Choroid plexus epithelial cell (primary cell): ENCODE data around the gene AGO3.

Experiments
- DNase-seq: peaks from one replicate; pipeline ENCODE4 v3.0.0-alpha.2; 2010; ENCODE audit warnings: low read depth
- H3K4me3 ChIP-seq: 2 replicates; pipeline ENCODE4 v1.5.1; 2011; ENCODE audit warnings: low read depth, mild to moderate bottlenecking, control low read depth, low read length, moderate library complexity
- TF ChIP-seq, protein P1 (sequence below): conservative IDR thresholded peaks from 2 replicates; pipeline ENCODE4 v1.5.1; 2011; ENCODE audit warnings: low read depth, mild to moderate bottlenecking, control low read depth, inconsistent platforms, low read length, moderate library complexity

AGO3 gene

DNA sequence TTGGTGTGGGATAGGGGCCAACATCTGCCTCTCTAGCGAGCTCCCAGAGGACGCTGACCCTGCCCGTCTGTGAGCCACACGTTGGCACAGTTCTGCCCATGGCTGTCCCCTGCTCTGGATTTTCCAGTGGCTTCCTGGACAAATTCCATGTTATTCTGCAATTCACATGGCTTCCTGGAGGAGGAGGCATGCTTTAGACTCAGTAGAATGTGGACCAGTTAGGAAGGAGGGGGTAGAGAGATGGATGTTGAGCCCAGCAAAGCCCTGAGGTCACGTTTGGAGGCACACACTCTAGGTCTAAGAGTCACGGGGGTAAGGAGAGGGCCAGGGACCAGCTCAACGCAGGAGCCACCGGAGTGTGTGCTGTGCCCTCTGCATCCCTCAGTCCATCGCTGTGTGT is 181.9 kb downstream of the AGO3 start:
- no peak for DNase-seq
- TF ChIP-seq, protein P1, sequence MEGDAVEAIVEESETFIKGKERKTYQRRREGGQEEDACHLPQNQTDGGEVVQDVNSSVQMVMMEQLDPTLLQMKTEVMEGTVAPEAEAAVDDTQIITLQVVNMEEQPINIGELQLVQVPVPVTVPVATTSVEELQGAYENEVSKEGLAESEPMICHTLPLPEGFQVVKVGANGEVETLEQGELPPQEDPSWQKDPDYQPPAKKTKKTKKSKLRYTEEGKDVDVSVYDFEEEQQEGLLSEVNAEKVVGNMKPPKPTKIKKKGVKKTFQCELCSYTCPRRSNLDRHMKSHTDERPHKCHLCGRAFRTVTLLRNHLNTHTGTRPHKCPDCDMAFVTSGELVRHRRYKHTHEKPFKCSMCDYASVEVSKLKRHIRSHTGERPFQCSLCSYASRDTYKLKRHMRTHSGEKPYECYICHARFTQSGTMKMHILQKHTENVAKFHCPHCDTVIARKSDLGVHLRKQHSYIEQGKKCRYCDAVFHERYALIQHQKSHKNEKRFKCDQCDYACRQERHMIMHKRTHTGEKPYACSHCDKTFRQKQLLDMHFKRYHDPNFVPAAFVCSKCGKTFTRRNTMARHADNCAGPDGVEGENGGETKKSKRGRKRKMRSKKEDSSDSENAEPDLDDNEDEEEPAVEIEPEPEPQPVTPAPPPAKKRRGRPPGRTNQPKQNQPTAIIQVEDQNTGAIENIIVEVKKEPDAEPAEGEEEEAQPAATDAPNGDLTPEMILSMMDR: no peak
- no peak overlapping the region for H3K4me3 ChIP-seq

DNA sequence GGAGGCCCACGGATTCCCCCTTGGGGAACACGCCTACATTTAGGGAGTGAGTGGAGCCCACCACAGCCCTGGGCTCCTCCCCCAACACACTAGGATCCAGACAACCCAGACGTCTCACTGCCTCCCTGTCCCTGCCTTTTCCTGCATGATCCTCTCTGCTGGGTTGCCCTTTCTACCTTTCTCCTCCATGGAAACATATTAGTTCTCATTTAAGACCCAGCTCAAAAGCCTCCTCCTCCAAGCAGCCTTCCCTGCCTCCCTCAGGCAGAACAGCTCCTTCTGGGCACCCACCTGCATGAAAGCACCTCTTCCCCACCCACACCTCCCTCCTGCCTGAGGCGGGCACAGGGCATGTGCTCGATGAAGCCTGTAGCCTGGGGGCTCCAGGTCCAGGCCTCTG is 183.5 kb downstream of the AGO3 start:
- DNase-seq: no peak
- TF ChIP-seq, protein P1: no peak
- H3K4me3 ChIP-seq: no peak overlapping the region

DNA sequence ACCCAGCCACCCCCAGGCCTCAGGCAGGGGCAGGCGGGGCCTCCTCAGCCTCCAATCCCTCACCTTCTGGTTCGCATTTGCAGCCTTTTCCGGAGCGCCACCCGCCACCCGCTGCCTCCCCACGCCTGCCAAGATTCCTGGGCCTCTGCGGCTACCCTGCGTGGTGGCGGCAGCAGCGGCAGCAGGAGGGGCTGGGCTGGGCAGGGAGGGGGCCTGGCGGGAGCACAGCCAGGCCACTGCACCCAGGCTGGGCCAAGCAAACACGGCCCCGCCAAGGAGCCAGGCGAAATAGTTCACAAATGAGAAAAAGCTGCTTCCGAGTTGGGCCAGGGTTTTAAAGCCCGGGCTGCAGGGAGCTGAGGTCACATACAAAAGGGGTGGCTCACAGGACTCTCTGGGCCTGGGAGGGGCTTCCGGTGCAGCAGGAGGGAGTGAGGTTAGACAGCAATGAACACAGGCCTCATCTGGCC is 184.3 kb downstream of the AGO3 start:
- TF ChIP-seq, protein P1: no peak
- no peak overlapping the region for H3K4me3 ChIP-seq
- peak; percentile 76 for DNase-seq

DNA sequence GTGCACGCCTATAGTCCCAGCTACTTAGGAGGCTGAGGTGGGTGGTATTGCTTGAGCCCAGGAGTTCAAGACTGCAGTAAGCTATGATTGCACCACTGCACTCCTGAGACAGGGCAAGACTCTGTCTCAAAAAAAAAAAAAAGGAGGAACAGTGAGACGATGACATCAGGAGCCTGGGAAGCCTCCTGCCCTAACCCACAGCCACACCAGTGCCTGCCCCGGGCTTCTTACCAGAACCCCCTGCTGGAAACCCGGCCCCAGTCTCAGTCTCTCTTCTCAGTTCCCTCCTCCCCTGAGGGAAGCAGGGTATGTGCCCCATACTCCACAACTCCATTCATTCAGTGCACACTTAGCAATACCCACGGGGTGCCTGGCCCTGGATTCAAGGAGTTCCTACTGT is 185.0 kb downstream of the AGO3 start:
- TF ChIP-seq, protein P1: no peak
- peak; percentile 65 for DNase-seq
- no peak overlapping the region for H3K4me3 ChIP-seq

DNA sequence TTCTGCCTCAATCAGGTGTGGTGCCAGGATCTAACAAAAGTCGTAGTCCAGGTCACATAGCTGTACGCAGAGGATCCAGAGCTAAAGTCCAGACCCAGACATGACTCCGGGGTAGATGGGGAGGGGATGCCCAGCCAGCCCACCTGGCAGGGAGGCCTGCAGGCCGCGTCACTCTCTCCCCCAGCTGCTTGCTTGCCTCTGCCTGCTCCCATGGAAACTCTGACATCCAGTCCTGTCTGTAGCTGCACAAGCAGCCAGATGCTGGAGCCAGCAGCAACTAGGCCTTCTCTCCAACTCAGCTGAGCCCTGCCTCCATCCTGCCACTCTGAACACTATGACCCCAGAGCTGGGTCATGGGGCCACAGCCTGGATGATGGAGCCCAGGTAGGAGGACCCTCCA is 186.0 kb downstream of the AGO3 start:
- TF ChIP-seq, protein P1: no peak
- H3K4me3 ChIP-seq: no peak overlapping the region
- DNase-seq: no peak

DNA sequence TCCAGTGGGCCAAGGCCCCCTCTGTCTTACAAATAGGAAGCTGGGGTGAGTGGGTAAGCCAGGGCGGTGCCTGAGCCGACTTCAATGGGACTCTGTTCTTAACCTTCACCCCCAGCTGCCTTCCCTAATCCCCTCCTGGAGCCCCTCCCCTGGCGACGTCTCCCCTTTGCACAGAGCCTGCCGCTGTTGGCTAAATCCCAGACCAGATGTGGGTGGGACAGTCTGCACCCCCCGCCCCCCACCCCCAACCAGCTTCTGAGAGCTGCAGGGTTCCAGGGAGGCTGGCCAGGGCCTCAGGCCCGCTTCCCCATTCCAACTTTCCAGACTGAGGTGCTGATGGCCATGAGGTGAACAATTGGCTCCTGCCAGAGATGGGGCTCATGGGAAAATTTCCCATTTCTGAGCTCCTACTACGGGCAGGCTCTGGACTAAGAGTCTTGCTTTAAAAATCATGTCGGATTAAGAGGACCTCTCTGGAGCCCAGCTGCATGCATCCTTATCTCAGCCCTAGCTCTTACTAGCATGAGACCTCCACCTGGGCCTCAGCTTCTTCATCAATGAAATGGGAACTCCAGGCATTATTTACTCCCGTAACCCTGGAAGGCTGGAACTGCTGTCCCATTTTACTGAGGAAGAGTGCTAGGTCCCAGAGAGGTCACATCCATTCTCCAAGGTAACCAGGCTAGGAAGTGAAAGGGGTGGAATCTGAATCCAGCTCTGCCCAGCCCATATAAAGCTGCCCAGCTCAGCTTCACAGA is 187.7 kb downstream of the AGO3 start:
- no peak for DNase-seq
- TF ChIP-seq, protein P1: no peak
- H3K4me3 ChIP-seq: no peak overlapping the region

DNA sequence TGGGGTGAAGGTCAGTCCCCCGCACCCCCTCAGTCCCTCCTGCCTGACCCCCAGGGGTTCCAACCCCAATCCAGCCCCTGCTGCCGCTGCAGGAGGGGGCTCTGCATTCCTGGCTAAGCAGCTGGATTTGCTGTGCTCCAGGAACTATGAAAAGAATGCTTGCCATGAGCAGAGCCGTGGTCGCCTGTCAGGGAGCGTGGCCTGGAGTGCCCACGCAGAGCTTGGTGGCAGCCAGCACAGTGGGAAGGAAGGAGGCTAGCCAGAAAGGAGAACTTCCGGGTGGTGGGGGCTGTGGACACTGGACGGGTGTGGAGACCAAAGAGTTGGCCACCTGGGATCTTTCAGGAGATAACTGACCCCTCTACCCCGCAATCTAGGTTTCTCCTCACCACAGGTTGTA is 188.6 kb downstream of the AGO3 start:
- TF ChIP-seq, protein P1: no peak
- peak; percentile 37 for DNase-seq
- H3K4me3 ChIP-seq: no peak overlapping the region
